ENCODE measurements around the gene GFI1B. TPM values are rescaled to one million over a fixed set of nuclear protein-coding genes. Genes with fewer than 3 reads are reported as not detected.

GFI1B gene
- total and polyA plus RNA-seq, 2 donors (not counting 1 experiment from before 2014, with no cell fraction given): under 0.01 to 0.06 TPM

DNA sequence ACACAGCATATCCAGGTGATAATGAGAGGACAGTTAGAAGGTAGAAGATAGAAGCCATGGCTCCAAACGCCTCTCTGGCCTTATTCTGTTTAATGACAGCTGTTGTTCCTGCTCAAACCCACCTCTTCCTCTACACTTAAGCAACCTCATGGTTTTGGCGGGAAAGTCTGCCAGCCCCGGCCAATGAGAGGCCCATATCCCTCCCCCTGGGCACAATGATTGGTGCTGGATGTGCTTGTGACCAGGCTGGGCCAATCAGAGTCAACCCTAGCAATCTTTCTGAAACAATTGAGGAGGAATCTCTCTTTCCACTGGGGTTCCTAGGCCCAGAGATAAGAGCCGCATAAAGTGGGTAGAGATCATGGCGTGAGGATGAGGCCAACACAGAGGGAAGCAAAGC lies 4.8 kb upstream of the GFI1B start:
- Histone ChIP-seq H2AFZ (ENCODE audit: low read length) (no peak overlapping the region), H3K4me1 (ENCODE audit: control insufficient read depth, extremely low read depth, insufficient read depth, low read length) (peaks cover 2% of the 10 kb centered on the region), H3K4me2 (ENCODE audit: extremely low read depth, insufficient read depth, low read length) (no peak overlapping the region), H3K9ac (ENCODE audit: insufficient read depth, low read length) (no peak overlapping the region), H3K9me3 (ENCODE audit: control insufficient read depth, insufficient read depth, low read depth, low read length) (no peaks in the 10 kb centered on the region), H4K20me1 (ENCODE audit: control insufficient read depth, extremely low read depth, insufficient read depth, low read length) (no peaks in the 10 kb centered on the region), H3K27ac (ENCODE audit: insufficient read depth, low read length) (no peak overlapping the region), H3K27me3 (ENCODE audit: control insufficient read depth, insufficient read depth, low read length) (peaks cover 10% of the 10 kb centered on the region), H3K79me2 (ENCODE audit: control insufficient read depth, insufficient read depth, low read length) (no peaks in the 10 kb centered on the region), H3K4me3 (replicated peaks in 1 of 4; ENCODE audit: control extremely low read depth in 1 of 4, insufficient read depth in 1 of 4, low read depth in 3 of 4, low read length in 4 of 4) (no peak overlapping the region), H3K36me3 (ENCODE audit: control insufficient read depth, insufficient read depth, low read length) (no peaks in the 10 kb centered on the region)
- no peak for TF ChIP-seq EZH2 (IDR thresholded peaks at IDR 0.05; ENCODE audit: low read length, missing control alignments)
- TF ChIP-seq CTCF (conservative IDR thresholded peaks at IDR 0.05 in 1 of 2, IDR thresholded peaks at IDR 0.05 in 1 of 2; ENCODE audit: low read depth in 1 of 2, low read length in 2 of 2): no peak
- peak; percentile 13 to 20 for DNase-seq (ENCODE audit: low read depth in 2 of 2)

- Histone ChIP-seq H3K4me2 (ENCODE audit: extremely low read depth, insufficient read depth, low read length) (no peak overlapping the region), H3K9ac (ENCODE audit: insufficient read depth, low read length) (no peak overlapping the region), H3K9me3 (ENCODE audit: control insufficient read depth, insufficient read depth, low read depth, low read length) (no peaks in the 10 kb centered on the region), H3K27ac (ENCODE audit: insufficient read depth, low read length) (no peak overlapping the region), H3K27me3 (ENCODE audit: control insufficient read depth, insufficient read depth, low read length) (peaks cover 20% of the 10 kb centered on the region), H2AFZ (ENCODE audit: low read length) (no peak overlapping the region), H3K4me3 (replicated peaks in 1 of 4; ENCODE audit: control extremely low read depth in 1 of 4, insufficient read depth in 1 of 4, low read depth in 3 of 4, low read length in 4 of 4) (no peak overlapping the region), H3K4me1 (ENCODE audit: control insufficient read depth, extremely low read depth, insufficient read depth, low read length) (peaks cover 2% of the 10 kb centered on the region), H3K36me3 (ENCODE audit: control insufficient read depth, insufficient read depth, low read length) (no peaks in the 10 kb centered on the region), H4K20me1 (ENCODE audit: control insufficient read depth, extremely low read depth, insufficient read depth, low read length) (no peaks in the 10 kb centered on the region), H3K79me2 (ENCODE audit: control insufficient read depth, insufficient read depth, low read length) (no peaks in the 10 kb centered on the region)
- no peak for TF ChIP-seq EZH2 (IDR thresholded peaks at IDR 0.05; ENCODE audit: low read length, missing control alignments)
- no peak for DNase-seq (ENCODE audit: low read depth in 2 of 2)
Observed at GRCh38 chr9:132975961-132976360, 2.5 kb upstream of the GFI1B start.

DNA sequence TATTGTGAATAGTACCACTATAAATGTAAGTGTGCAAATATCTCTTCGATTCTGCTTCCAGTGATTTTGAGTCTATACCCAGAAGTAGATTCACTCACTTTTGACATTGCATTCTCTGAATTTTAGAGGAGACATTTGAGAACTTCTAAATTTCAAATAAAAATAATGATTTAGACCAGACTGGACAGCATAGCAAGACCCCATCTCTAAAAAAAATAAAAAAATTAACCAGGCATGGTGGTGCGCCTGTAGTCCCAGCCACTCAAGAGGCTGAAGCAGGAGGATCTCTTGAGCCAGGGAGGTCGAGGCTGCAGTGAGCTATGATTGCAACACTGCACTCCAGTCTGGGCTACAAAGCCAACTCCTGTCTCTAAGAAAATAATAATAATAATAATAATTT lies 1.9 kb upstream of the GFI1B start:
- H3K36me3 ChIP-seq (ENCODE audit: control insufficient read depth, insufficient read depth, low read length): no peaks in the 10 kb centered on the region
- no peaks in the 10 kb centered on the region for H3K79me2 ChIP-seq (ENCODE audit: control insufficient read depth, insufficient read depth, low read length)
- H2AFZ ChIP-seq (ENCODE audit: low read length): no peak overlapping the region
- no peaks in the 10 kb centered on the region for H3K9me3 ChIP-seq (ENCODE audit: control insufficient read depth, insufficient read depth, low read depth, low read length)
- H3K4me1 ChIP-seq (ENCODE audit: control insufficient read depth, extremely low read depth, insufficient read depth, low read length): peaks cover 2% of the 10 kb centered on the region
- DNase-seq (ENCODE audit: low read depth in 2 of 2): no peak
- no peak overlapping the region for H3K9ac ChIP-seq (ENCODE audit: insufficient read depth, low read length)
- H3K4me2 ChIP-seq (ENCODE audit: extremely low read depth, insufficient read depth, low read length): no peak overlapping the region
- no peaks in the 10 kb centered on the region for H4K20me1 ChIP-seq (ENCODE audit: control insufficient read depth, extremely low read depth, insufficient read depth, low read length)
- H3K27me3 ChIP-seq (ENCODE audit: control insufficient read depth, insufficient read depth, low read length): peaks cover 20% of the 10 kb centered on the region
- TF ChIP-seq EZH2 (IDR thresholded peaks at IDR 0.05; ENCODE audit: low read length, missing control alignments) (no peak), CTCF (conservative IDR thresholded peaks at IDR 0.05 in 1 of 2, IDR thresholded peaks at IDR 0.05 in 1 of 2; ENCODE audit: low read depth in 1 of 2, low read length in 2 of 2) (no peak)
- no peak overlapping the region for H3K4me3 ChIP-seq (replicated peaks in 1 of 4; ENCODE audit: control extremely low read depth in 1 of 4, insufficient read depth in 1 of 4, low read depth in 3 of 4, low read length in 4 of 4)
- no peak overlapping the region for H3K27ac ChIP-seq (ENCODE audit: insufficient read depth, low read length)

All from fibroblast of lung (primary cell).